ENCODE results near the gene FANCD2OS.

Gene FANCD2OS

GRCh38 chr3:10108091-10108490 lies at the start of gene FANCD2OS:
Gene FANCD2OS, minus strand, starts transcription at chr3:10108255. Its CDS starts 3,481 bp downstream, at chr3:10104774.
- no peak within 1 kb of the TSS for H3K27ac ChIP-seq (ENCODE audit: low read length)
- no peak within 1 kb of the TSS for H3K9ac ChIP-seq (ENCODE audit: low read length)
- no peaks in the 10 kb centered on the region for H3K9me3 ChIP-seq (ENCODE audit: control insufficient read depth, low read depth, low read length)
- H3K4me3 ChIP-seq (ENCODE audit: low read length), result no peak within 1 kb of the TSS
- H3K36me3 ChIP-seq (ENCODE audit: control insufficient read depth, low read depth, low read length), result no peaks in the 10 kb centered on the region
- H3K4me1 ChIP-seq (ENCODE audit: control insufficient read depth, low read depth, low read length), result no peaks in the 10 kb centered on the region
- H3K27me3 ChIP-seq (ENCODE audit: control insufficient read depth, insufficient read depth, low read length), result no peaks in the 10 kb centered on the region

- Histone ChIP-seq H3K4me3 (ENCODE audit: low read length) (no peak overlapping the region), H3K27ac (ENCODE audit: low read length) (no peak overlapping the region), H3K9me3 (ENCODE audit: control insufficient read depth, low read depth, low read length) (no peaks in the 10 kb centered on the region), H3K9ac (ENCODE audit: low read length) (no peak overlapping the region), H3K36me3 (ENCODE audit: control insufficient read depth, low read depth, low read length) (no peaks in the 10 kb centered on the region), H3K4me1 (ENCODE audit: control insufficient read depth, low read depth, low read length) (no peaks in the 10 kb centered on the region), H3K27me3 (ENCODE audit: control insufficient read depth, insufficient read depth, low read length) (no peaks in the 10 kb centered on the region)
Measured at GRCh38 chr3:10157031-10157430, 49.0 kb upstream of the FANCD2OS start.

GRCh38 chr3:10155658-10156057 lies 47.6 kb upstream of the FANCD2OS start:
- H3K4me1 ChIP-seq (ENCODE audit: control insufficient read depth, low read depth, low read length), result no peaks in the 10 kb centered on the region
- no peaks in the 10 kb centered on the region for H3K27me3 ChIP-seq (ENCODE audit: control insufficient read depth, insufficient read depth, low read length)
- peaks cover 9% of the 10 kb centered on the region for H3K36me3 ChIP-seq (ENCODE audit: control insufficient read depth, low read depth, low read length)
- no peak overlapping the region for H3K27ac ChIP-seq (ENCODE audit: low read length)
- no peak overlapping the region for H3K4me3 ChIP-seq (ENCODE audit: low read length)
- no peak overlapping the region for H3K9ac ChIP-seq (ENCODE audit: low read length)
- no peaks in the 10 kb centered on the region for H3K9me3 ChIP-seq (ENCODE audit: control insufficient read depth, low read depth, low read length)

GRCh38 chr3:10155123-10155472 lies 47.0 kb upstream of the FANCD2OS start:
- Histone ChIP-seq H3K27me3 (ENCODE audit: control insufficient read depth, insufficient read depth, low read length) (no peaks in the 10 kb centered on the region), H3K27ac (ENCODE audit: low read length) (no peak overlapping the region), H3K36me3 (ENCODE audit: control insufficient read depth, low read depth, low read length) (peaks cover 14% of the 10 kb centered on the region), H3K9me3 (ENCODE audit: control insufficient read depth, low read depth, low read length) (no peaks in the 10 kb centered on the region), H3K4me1 (ENCODE audit: control insufficient read depth, low read depth, low read length) (no peaks in the 10 kb centered on the region), H3K9ac (ENCODE audit: low read length) (no peak overlapping the region), H3K4me3 (ENCODE audit: low read length) (no peak overlapping the region)

GRCh38 chr3:10154335-10155122 lies 46.5 kb upstream of the FANCD2OS start:
- Histone ChIP-seq H3K9ac (ENCODE audit: low read length) (no peak overlapping the region), H3K4me1 (ENCODE audit: control insufficient read depth, low read depth, low read length) (no peaks in the 10 kb centered on the region), H3K27ac (ENCODE audit: low read length) (no peak overlapping the region), H3K9me3 (ENCODE audit: control insufficient read depth, low read depth, low read length) (no peaks in the 10 kb centered on the region), H3K4me3 (ENCODE audit: low read length) (no peak overlapping the region), H3K27me3 (ENCODE audit: control insufficient read depth, insufficient read depth, low read length) (no peaks in the 10 kb centered on the region), H3K36me3 (ENCODE audit: control insufficient read depth, low read depth, low read length) (peaks cover 20% of the 10 kb centered on the region)

- Histone ChIP-seq H3K4me3 (ENCODE audit: low read length) (no peak overlapping the region), H3K27ac (ENCODE audit: low read length) (no peak overlapping the region), H3K9me3 (ENCODE audit: control insufficient read depth, low read depth, low read length) (no peaks in the 10 kb centered on the region), H3K27me3 (ENCODE audit: control insufficient read depth, insufficient read depth, low read length) (no peaks in the 10 kb centered on the region), H3K9ac (ENCODE audit: low read length) (no peak overlapping the region), H3K4me1 (ENCODE audit: control insufficient read depth, low read depth, low read length) (no peaks in the 10 kb centered on the region), H3K36me3 (ENCODE audit: control insufficient read depth, low read depth, low read length) (peaks cover 29% of the 10 kb centered on the region)
Measured at GRCh38 chr3:10150987-10151386, 42.9 kb upstream of the FANCD2OS start.

- H3K4me1 ChIP-seq (ENCODE audit: control insufficient read depth, low read depth, low read length), result no peaks in the 10 kb centered on the region
- peaks cover 29% of the 10 kb centered on the region for H3K36me3 ChIP-seq (ENCODE audit: control insufficient read depth, low read depth, low read length)
- no peaks in the 10 kb centered on the region for H3K27me3 ChIP-seq (ENCODE audit: control insufficient read depth, insufficient read depth, low read length)
- no peak overlapping the region for H3K27ac ChIP-seq (ENCODE audit: low read length)
- H3K9ac ChIP-seq (ENCODE audit: low read length), result no peak overlapping the region
- no peak overlapping the region for H3K4me3 ChIP-seq (ENCODE audit: low read length)
- no peaks in the 10 kb centered on the region for H3K9me3 ChIP-seq (ENCODE audit: control insufficient read depth, low read depth, low read length)
Measured at GRCh38 chr3:10149226-10149625, 41.2 kb upstream of the FANCD2OS start.

GRCh38 chr3:10145685-10146084 lies 37.6 kb upstream of the FANCD2OS start:
- H3K9ac ChIP-seq (ENCODE audit: low read length), result no peak overlapping the region
- no peak overlapping the region for H3K27ac ChIP-seq (ENCODE audit: low read length)
- no peaks in the 10 kb centered on the region for H3K27me3 ChIP-seq (ENCODE audit: control insufficient read depth, insufficient read depth, low read length)
- no peak overlapping the region for H3K4me3 ChIP-seq (ENCODE audit: low read length)
- H3K9me3 ChIP-seq (ENCODE audit: control insufficient read depth, low read depth, low read length), result no peaks in the 10 kb centered on the region
- H3K36me3 ChIP-seq (ENCODE audit: control insufficient read depth, low read depth, low read length), result peaks cover 20% of the 10 kb centered on the region
- no peaks in the 10 kb centered on the region for H3K4me1 ChIP-seq (ENCODE audit: control insufficient read depth, low read depth, low read length)

- Histone ChIP-seq H3K27me3 (ENCODE audit: control insufficient read depth, insufficient read depth, low read length) (no peaks in the 10 kb centered on the region), H3K4me3 (ENCODE audit: low read length) (peak overlapping the region; percentile 59), H3K9ac (ENCODE audit: low read length) (no peak overlapping the region), H3K27ac (ENCODE audit: low read length) (no peak overlapping the region), H3K9me3 (ENCODE audit: control insufficient read depth, low read depth, low read length) (no peaks in the 10 kb centered on the region), H3K36me3 (ENCODE audit: control insufficient read depth, low read depth, low read length) (peaks cover 4% of the 10 kb centered on the region), H3K4me1 (ENCODE audit: control insufficient read depth, low read depth, low read length) (no peaks in the 10 kb centered on the region)
Measured at GRCh38 chr3:10142707-10143560, 34.9 kb upstream of the FANCD2OS start.

GRCh38 chr3:10140996-10141546 lies 33.0 kb upstream of the FANCD2OS start:
- H3K27ac ChIP-seq (ENCODE audit: low read length), result no peak overlapping the region
- H3K4me1 ChIP-seq (ENCODE audit: control insufficient read depth, low read depth, low read length), result no peaks in the 10 kb centered on the region
- no peaks in the 10 kb centered on the region for H3K9me3 ChIP-seq (ENCODE audit: control insufficient read depth, low read depth, low read length)
- peak overlapping the region; percentile 59 for H3K4me3 ChIP-seq (ENCODE audit: low read length)
- no peaks in the 10 kb centered on the region for H3K27me3 ChIP-seq (ENCODE audit: control insufficient read depth, insufficient read depth, low read length)
- no peak overlapping the region for H3K9ac ChIP-seq (ENCODE audit: low read length)
- H3K36me3 ChIP-seq (ENCODE audit: control insufficient read depth, low read depth, low read length), result no peaks in the 10 kb centered on the region

- Histone ChIP-seq H3K36me3 (ENCODE audit: control insufficient read depth, low read depth, low read length) (no peaks in the 10 kb centered on the region), H3K4me1 (ENCODE audit: control insufficient read depth, low read depth, low read length) (no peaks in the 10 kb centered on the region), H3K9me3 (ENCODE audit: control insufficient read depth, low read depth, low read length) (no peaks in the 10 kb centered on the region), H3K27me3 (ENCODE audit: control insufficient read depth, insufficient read depth, low read length) (no peaks in the 10 kb centered on the region), H3K27ac (ENCODE audit: low read length) (no peak overlapping the region), H3K9ac (ENCODE audit: low read length) (no peak overlapping the region), H3K4me3 (ENCODE audit: low read length) (no peak overlapping the region)
Measured at GRCh38 chr3:10137178-10137577, 29.1 kb upstream of the FANCD2OS start.

All from iPS-18a (cell line).